GM12875 (cell line): ENCODE data around the gene PLSCR1.

Experiments used
- H3K4me3 ChIP-seq: one replicate; pipeline ENCODE4 v1.5.1; 2011; ENCODE audit warnings: low read depth, low read length, control low read depth
- TF ChIP-seq, protein P1 (sequence below): IDR thresholded peaks from 2 replicates; pipeline ENCODE4 v1.5.1; 2011; ENCODE audit warnings: low read depth, mild to moderate bottlenecking, control low read depth, inconsistent platforms, low read length, moderate library complexity, borderline replicate concordance; ENCODE audit not compliant: insufficient read depth

Gene PLSCR1

DNA sequence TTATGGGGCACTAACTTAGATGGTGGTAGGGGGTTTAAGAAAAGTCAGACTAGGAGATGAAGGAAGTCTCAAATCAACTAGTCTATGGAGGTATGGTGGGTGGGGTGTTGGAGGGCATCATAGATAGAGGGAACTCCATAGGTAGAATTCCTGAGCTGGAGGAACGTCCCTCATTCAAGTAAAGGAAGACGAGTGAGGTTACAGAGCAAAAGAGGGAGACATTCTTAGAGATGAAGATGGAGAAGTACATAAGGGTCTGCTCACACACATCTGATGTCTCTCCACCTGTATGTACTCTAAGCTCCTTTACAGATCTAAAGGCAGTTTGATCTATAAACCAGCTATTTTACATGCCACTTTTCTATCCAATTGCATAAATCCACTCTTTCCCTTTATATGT, 1.4 kb downstream of the PLSCR1 start:
- H3K4me3 ChIP-seq, result peak overlapping the region; percentile 88
- TF ChIP-seq, protein P1, sequence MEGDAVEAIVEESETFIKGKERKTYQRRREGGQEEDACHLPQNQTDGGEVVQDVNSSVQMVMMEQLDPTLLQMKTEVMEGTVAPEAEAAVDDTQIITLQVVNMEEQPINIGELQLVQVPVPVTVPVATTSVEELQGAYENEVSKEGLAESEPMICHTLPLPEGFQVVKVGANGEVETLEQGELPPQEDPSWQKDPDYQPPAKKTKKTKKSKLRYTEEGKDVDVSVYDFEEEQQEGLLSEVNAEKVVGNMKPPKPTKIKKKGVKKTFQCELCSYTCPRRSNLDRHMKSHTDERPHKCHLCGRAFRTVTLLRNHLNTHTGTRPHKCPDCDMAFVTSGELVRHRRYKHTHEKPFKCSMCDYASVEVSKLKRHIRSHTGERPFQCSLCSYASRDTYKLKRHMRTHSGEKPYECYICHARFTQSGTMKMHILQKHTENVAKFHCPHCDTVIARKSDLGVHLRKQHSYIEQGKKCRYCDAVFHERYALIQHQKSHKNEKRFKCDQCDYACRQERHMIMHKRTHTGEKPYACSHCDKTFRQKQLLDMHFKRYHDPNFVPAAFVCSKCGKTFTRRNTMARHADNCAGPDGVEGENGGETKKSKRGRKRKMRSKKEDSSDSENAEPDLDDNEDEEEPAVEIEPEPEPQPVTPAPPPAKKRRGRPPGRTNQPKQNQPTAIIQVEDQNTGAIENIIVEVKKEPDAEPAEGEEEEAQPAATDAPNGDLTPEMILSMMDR, result no peak

DNA sequence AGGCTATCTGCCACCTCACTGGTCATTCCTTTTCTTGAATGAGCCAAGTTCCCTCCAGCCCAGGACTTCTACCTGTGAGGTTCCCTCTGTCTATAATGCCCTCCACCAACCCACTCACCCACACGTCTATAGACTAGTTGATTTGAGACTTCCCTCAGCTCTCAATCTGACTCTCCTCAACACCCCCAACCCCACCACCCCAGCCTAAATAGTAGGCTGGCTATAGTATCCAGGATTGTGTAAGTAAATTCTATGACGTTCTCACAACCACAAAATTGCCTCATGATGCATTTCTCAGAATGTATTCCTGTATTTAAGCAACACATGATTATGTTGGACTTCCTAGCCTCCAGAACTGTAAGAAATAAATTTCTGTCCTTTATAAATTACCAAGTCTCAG, 2.2 kb downstream of the PLSCR1 start:
- H3K4me3 ChIP-seq, result no peak overlapping the region
- TF ChIP-seq, protein P1, result no peak

DNA sequence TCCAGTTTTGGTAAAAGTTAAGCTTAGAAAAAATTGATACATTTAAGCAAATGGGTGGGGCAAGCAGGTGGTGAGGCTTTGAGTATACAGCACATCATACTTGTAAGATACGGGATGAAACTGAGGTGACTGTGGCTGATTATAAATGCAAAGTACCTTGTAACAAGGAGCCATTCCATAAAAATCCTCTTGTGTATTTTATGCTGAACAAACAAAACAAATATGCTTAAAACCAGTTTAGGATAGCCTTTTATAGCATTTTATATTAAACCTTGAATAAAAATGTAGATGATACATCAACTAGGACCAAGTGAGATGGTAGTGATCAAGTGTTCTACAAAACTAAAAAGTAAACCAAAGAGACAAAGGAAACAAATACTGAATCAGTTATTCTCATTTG, 3.4 kb downstream of the PLSCR1 start:
- TF ChIP-seq, protein P1, result no peak
- H3K4me3 ChIP-seq, result no peak overlapping the region

DNA sequence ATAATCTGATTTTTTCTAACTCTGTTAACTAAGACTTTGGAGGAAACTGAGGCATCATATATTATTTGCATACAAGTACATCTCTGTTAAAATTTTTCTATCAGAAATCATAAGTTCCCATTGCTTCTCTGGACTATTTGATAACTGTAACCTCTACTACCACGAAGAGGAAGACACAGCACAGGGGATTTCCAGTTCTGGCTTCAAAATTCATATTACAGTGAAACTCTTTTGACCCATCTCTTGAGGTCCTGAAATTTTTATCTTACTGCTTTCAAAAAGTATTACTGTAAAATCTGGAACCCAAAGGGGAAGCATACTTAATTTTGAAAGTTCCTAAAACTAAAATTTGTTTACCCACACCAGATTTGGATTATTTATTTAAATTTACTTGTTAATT, 4.2 kb downstream of the PLSCR1 start:
- no peak overlapping the region for H3K4me3 ChIP-seq
- TF ChIP-seq, protein P1, result no peak

DNA sequence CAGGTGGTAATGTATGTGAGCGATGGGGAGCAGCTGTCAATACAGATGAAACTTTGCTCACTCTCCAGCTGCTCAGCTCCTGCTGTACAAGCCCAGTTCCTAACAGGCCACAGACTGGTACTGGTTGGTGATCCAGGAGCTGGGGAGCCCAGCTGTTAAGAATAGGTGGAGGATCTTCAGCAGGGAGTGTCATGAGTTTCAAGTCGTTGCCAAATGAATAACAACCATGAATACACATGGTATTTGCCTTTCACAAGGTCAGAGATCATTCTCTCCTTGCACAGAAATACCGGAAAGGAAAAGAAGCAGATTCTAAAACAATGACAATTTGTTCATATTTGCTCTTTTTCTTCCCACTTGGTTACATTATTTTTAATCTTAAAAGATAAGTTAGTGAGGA, 5.1 kb downstream of the PLSCR1 start:
- H3K4me3 ChIP-seq, result no peak overlapping the region
- TF ChIP-seq, protein P1, result no peak

DNA sequence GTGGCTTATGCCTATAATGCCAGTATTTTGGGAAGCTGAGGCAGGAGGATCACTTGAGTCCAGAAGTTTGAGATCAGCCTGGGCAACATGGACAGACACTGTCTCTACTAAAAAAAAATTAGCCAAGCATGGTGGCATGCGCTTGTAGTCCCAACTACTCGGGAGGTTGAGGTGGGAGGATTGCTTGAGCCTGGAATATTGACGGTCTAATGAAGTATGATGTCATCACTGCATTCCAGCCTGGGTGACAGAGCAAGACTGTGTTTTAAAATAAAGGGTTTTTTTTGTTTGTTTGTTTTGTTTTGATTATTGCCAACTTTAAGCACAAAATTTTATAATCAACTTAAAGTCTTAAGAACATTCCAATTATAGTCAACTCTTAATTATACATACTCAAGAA, 6.8 kb downstream of the PLSCR1 start:
- no peak overlapping the region for H3K4me3 ChIP-seq
- TF ChIP-seq, protein P1, result no peak

DNA sequence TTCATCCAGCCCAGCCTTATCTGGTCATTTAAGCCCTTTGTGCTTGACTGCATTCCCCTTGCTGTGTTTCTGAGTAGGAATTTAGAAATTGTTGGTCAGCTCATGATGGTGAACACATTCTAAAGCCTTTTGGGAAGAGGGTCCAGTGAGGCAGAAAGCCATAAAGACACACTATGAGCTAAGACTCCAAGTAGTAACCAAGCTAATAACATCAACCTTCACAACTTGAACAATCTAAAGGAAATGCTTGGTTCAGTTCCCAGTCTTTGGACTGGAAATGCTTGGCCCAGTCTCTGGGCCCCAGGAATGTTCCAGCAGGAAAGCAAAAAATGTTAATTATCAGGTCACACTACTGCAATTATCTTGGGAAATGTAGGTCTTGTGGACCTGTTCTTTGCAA, 7.7 kb downstream of the PLSCR1 start:
- TF ChIP-seq, protein P1, result no peak
- no peak overlapping the region for H3K4me3 ChIP-seq
